ENCODE measurements around the gene KLLN. TPM values are rescaled to one million over a fixed set of nuclear protein-coding genes. Genes with fewer than 3 reads are reported as not detected.
"Not testable (repeated sequence)": the region's sequence is repeated elsewhere in the genome, so short reads cannot be mapped to it uniquely, and the experiment has no call there.

The KLLN gene
- total RNA-seq, 4 donors from 2014 or later, result 0.79 to 1.00 (median 0.82) TPM; not detected in 1

GRCh38 chr10:87860156-87860795 lies 3.1 kb downstream of the KLLN start:
- intact Hi-C loops (cut with DNase I; ENCODE audit: low total_unique reads), result no loop called here

GRCh38 chr10:87855665-87856064 lies 7.7 kb downstream of the KLLN start:
- WGBS, 2 donors (ENCODE audit: low coverage in 1 of 2), result 75 to 81% methylated on average over 4 of the region's 4 CpGs
- intact Hi-C loops (cut with DNase I; ENCODE audit: low total_unique reads) (loop anchor here (10.0 kb wide), 2 partner anchors 259 to 699 kb away; no protein-coding TSS in a partner anchor), in situ Hi-C loops (cut with MboI; ENCODE audit: low pct_ligation_motif_present in 1 of 4, low pct_unique_long_range_greater_than_20kb in 1 of 4, low sequenced_read_pairs in 3 of 4) (loop anchor here (10.0 to 25.0 kb wide), 6 partner anchors 257 to 699 kb away; no protein-coding TSS in a partner anchor)
- not testable (repeated sequence) for H3K27me3 ChIP-seq, H3K9me3 ChIP-seq, H3K4me3 ChIP-seq, H3K36me3 ChIP-seq, DNase-seq, H3K27ac ChIP-seq
- peaks cover 0 to 11% (median 4%) of the 10 kb centered on the region in 4 donors for H3K4me1 ChIP-seq

More at GRCh38 chr10:87860156-87860795, 3.1 kb downstream of the KLLN start:
- H3K27me3 ChIP-seq, result no peaks in the 10 kb centered on the region
- in situ Hi-C loops (cut with MboI; ENCODE audit: low pct_ligation_motif_present in 1 of 4, low pct_unique_long_range_greater_than_20kb in 1 of 4, low sequenced_read_pairs in 3 of 4), result loop anchor here (10.0 to 25.0 kb wide), 4 partner anchors 252 to 527 kb away; no protein-coding TSS in a partner anchor
- H3K27ac ChIP-seq, result peak overlapping the region in 1 of 4 donors; percentile 93
- no peaks in the 10 kb centered on the region for H3K9me3 ChIP-seq
- 60 to 65% methylated on average over 1 to 3 of the region's 3 CpGs for WGBS, 2 donors (ENCODE audit: low coverage in 1 of 2)
- no peak for DNase-seq
- H3K4me3 ChIP-seq, result no peak overlapping the region
- no peak for TF ChIP-seq POLR2AphosphoS5 (IDR thresholded peaks at IDR 0.05)
- no peak for TF ChIP-seq POLR2A (IDR thresholded peaks at IDR 0.05)
- peak; percentile 21 to 52 (median 27) for TF ChIP-seq CTCF (IDR thresholded peaks at IDR 0.05)
- TF ChIP-seq EP300 (IDR thresholded peaks at IDR 0.05; ENCODE audit: low read depth), result no peak
- H3K4me1 ChIP-seq, result peaks cover 0 to 17% (median 10%) of the 10 kb centered on the region in 4 donors
- no peaks in the 10 kb centered on the region for H3K36me3 ChIP-seq

GRCh38 chr10:87855247-87855646 lies 8.1 kb downstream of the KLLN start:
- H3K9me3 ChIP-seq, H3K4me3 ChIP-seq, H3K27ac ChIP-seq, H3K27me3 ChIP-seq, H3K36me3 ChIP-seq, H3K4me1 ChIP-seq, DNase-seq: not testable (repeated sequence)
- in situ Hi-C loops (cut with MboI; ENCODE audit: low pct_ligation_motif_present in 1 of 4, low pct_unique_long_range_greater_than_20kb in 1 of 4, low sequenced_read_pairs in 3 of 4), result loop anchor here (10.0 to 25.0 kb wide), 6 partner anchors 257 to 700 kb away; no protein-coding TSS in a partner anchor
- 90 to 94% methylated on average over 5 of the region's 5 CpGs for WGBS, 2 donors (ENCODE audit: low coverage in 1 of 2)
- intact Hi-C loops (cut with DNase I; ENCODE audit: low total_unique reads), result loop anchor here (10.0 kb wide), 2 partner anchors 260 to 700 kb away; no protein-coding TSS in a partner anchor

- Histone ChIP-seq H3K9me3 (no peaks in the 10 kb centered on the region), H3K36me3 (no peaks in the 10 kb centered on the region), H3K27me3 (no peaks in the 10 kb centered on the region), H3K4me1 (peaks cover 0 to 5% (median 2%) of the 10 kb centered on the region in 4 donors), H3K27ac (no peak overlapping the region), H3K4me3 (no peak overlapping the region)
- whole genome bisulfite sequencing, 2 donors (ENCODE audit: low coverage in 1 of 2), result 89 to 95% methylated on average over 1 of the region's 1 CpG
- intact Hi-C loops (cut with DNase I; ENCODE audit: low total_unique reads), result loop anchor here (10.0 kb wide), 2 partner anchors 263 to 703 kb away; no protein-coding TSS in a partner anchor
- TF ChIP-seq EP300 (IDR thresholded peaks at IDR 0.05; ENCODE audit: low read depth) (no peak), CTCF (IDR thresholded peaks at IDR 0.05) (no peak), POLR2AphosphoS5 (IDR thresholded peaks at IDR 0.05) (no peak), POLR2A (IDR thresholded peaks at IDR 0.05) (no peak)
- in situ Hi-C loops (cut with MboI; ENCODE audit: low pct_ligation_motif_present in 1 of 4, low pct_unique_long_range_greater_than_20kb in 1 of 4, low sequenced_read_pairs in 3 of 4), result loop anchor here (10.0 to 25.0 kb wide), 6 partner anchors 260 to 703 kb away; no protein-coding TSS in a partner anchor
- no peak for DNase-seq
These were observed 11.2 kb downstream of the KLLN start for GRCh38 chr10:87852089-87852488.

GRCh38 chr10:87850742-87851205 lies 12.6 kb downstream of the KLLN start:
- Histone ChIP-seq H3K36me3 (no peaks in the 10 kb centered on the region), H3K27me3 (no peaks in the 10 kb centered on the region), H3K9me3 (no peaks in the 10 kb centered on the region), H3K4me3 (no peak overlapping the region), H3K27ac (no peak overlapping the region), H3K4me1 (peaks cover 0 to 5% (median 2%) of the 10 kb centered on the region in 4 donors)
- WGBS, 2 donors (ENCODE audit: low coverage in 1 of 2), result 19 to 20% methylated on average over 5 of the region's 5 CpGs
- intact Hi-C loops (cut with DNase I; ENCODE audit: low total_unique reads) (loop anchor here (10.0 kb wide), 2 partner anchors 264 to 704 kb away; no protein-coding TSS in a partner anchor), in situ Hi-C loops (cut with MboI; ENCODE audit: low pct_ligation_motif_present in 1 of 4, low pct_unique_long_range_greater_than_20kb in 1 of 4, low sequenced_read_pairs in 3 of 4) (loop anchor here (10.0 to 25.0 kb wide), 6 partner anchors 262 to 704 kb away; no protein-coding TSS in a partner anchor)
- DNase-seq, result peak; percentile 68
- TF ChIP-seq POLR2A (IDR thresholded peaks at IDR 0.05), result no peak
- peak; percentile 64 to 67 (median 66) for TF ChIP-seq CTCF (IDR thresholded peaks at IDR 0.05)
- no peak for TF ChIP-seq POLR2AphosphoS5 (IDR thresholded peaks at IDR 0.05)
- no peak for TF ChIP-seq EP300 (IDR thresholded peaks at IDR 0.05; ENCODE audit: low read depth)

All from transverse colon (tissue), 4 donors.